ENCODE data around the gene EEF1AKMT1. TPM values are rescaled to one million over a fixed set of nuclear protein-coding genes. Genes with fewer than 3 reads are reported as not detected.

Gene EEF1AKMT1
- total RNA-seq, result 4.6 and 5.3 TPM in 2 replicates

- no peak for TF ChIP-seq CTCF (IDR thresholded peaks at IDR 0.05; ENCODE audit: insufficient read depth, low read length, severe bottlenecking)
- no peak for FAIRE-seq
- H3K4me3 ChIP-seq (ENCODE audit: low read depth, low read length), result peak within 1 kb of the TSS; percentile 67
- peak; percentile 76 for DNase-seq (ENCODE audit: low read depth)
- no peaks in the 10 kb centered on the region for H3K36me3 ChIP-seq (ENCODE audit: control insufficient read depth, insufficient read depth, low read length)
- no peaks in the 10 kb centered on the region for H3K27me3 ChIP-seq (ENCODE audit: control insufficient read depth, insufficient read depth, low read length)
These were observed at the start of gene EEF1AKMT1 for GRCh38 chr13:20773194-20774080. TSS of gene EEF1AKMT1 (minus strand) at chr13:20773961. CDS start at chr13:20757598, 16,363 bp downstream.

GRCh38 chr13:20823071-20823470 lies 49.3 kb upstream of the EEF1AKMT1 start:
- H3K36me3 ChIP-seq (ENCODE audit: control insufficient read depth, insufficient read depth, low read length), result peaks cover 2% of the 10 kb centered on the region
- no peak for FAIRE-seq
- no peak for TF ChIP-seq CTCF (IDR thresholded peaks at IDR 0.05; ENCODE audit: insufficient read depth, low read length, severe bottlenecking)
- DNase-seq (ENCODE audit: low read depth), result no peak
- no peak overlapping the region for H3K4me3 ChIP-seq (ENCODE audit: low read depth, low read length)
- H3K27me3 ChIP-seq (ENCODE audit: control insufficient read depth, insufficient read depth, low read length), result no peaks in the 10 kb centered on the region

- Histone ChIP-seq H3K27me3 (ENCODE audit: control insufficient read depth, insufficient read depth, low read length) (no peaks in the 10 kb centered on the region), H3K4me3 (ENCODE audit: low read depth, low read length) (no peak overlapping the region), H3K36me3 (ENCODE audit: control insufficient read depth, insufficient read depth, low read length) (peaks cover 2% of the 10 kb centered on the region)
- FAIRE-seq (no peak), DNase-seq (ENCODE audit: low read depth) (no peak)
- no peak for TF ChIP-seq CTCF (IDR thresholded peaks at IDR 0.05; ENCODE audit: insufficient read depth, low read length, severe bottlenecking)
These were observed 48.6 kb upstream of the EEF1AKMT1 start for GRCh38 chr13:20822406-20822805.

GRCh38 chr13:20819715-20820114 lies 46.0 kb upstream of the EEF1AKMT1 start:
- FAIRE-seq, result no peak

GRCh38 chr13:20815464-20815863 lies 41.7 kb upstream of the EEF1AKMT1 start:
- H3K4me3 ChIP-seq (ENCODE audit: low read depth, low read length), result no peak overlapping the region
- no peak for FAIRE-seq
- no peak for TF ChIP-seq CTCF (IDR thresholded peaks at IDR 0.05; ENCODE audit: insufficient read depth, low read length, severe bottlenecking)
- peak; percentile 39 for DNase-seq (ENCODE audit: low read depth)
- peaks cover 1% of the 10 kb centered on the region for H3K36me3 ChIP-seq (ENCODE audit: control insufficient read depth, insufficient read depth, low read length)
- no peaks in the 10 kb centered on the region for H3K27me3 ChIP-seq (ENCODE audit: control insufficient read depth, insufficient read depth, low read length)

More at GRCh38 chr13:20819715-20820114, 46.0 kb upstream of the EEF1AKMT1 start:
- no peaks in the 10 kb centered on the region for H3K27me3 ChIP-seq (ENCODE audit: control insufficient read depth, insufficient read depth, low read length)
- no peak for DNase-seq (ENCODE audit: low read depth)
- no peak overlapping the region for H3K4me3 ChIP-seq (ENCODE audit: low read depth, low read length)
- no peak for TF ChIP-seq CTCF (IDR thresholded peaks at IDR 0.05; ENCODE audit: insufficient read depth, low read length, severe bottlenecking)
- peaks cover 2% of the 10 kb centered on the region for H3K36me3 ChIP-seq (ENCODE audit: control insufficient read depth, insufficient read depth, low read length)

Measured in bronchial epithelial cell (primary cell).